Smooth muscle cell (in vitro differentiated cells): Measurements from ENCODE around the gene DNAJB2. TPM values are rescaled to one million over a fixed set of nuclear protein-coding genes. Genes with fewer than 3 reads are reported as not detected.
A peak's percentile ranks its signal among the peaks of the same experiment; 100 is the strongest.

ENCODE experiments used
- DNase-seq: peaks from one replicate; lab custom pipeline; 2025; ENCODE audit not compliant: unreplicated experiment; lab: John Stamatoyannopoulos, UW
- H2AFZ ChIP-seq: fragments of 200-600 bp; sonication (generic); 2 replicates; pipeline ENCODE4 v1.6.0; 2016; ENCODE audit warnings: antibody characterized with exemption, low read depth, mild to moderate bottlenecking
- H3F3A ChIP-seq: fragments of 200-600 bp; sonication (generic); 2 replicates; pipeline ENCODE4 v1.6.0; 2017; ENCODE audit warnings: antibody characterized with exemption, low read depth
- H3K27ac ChIP-seq: fragments of 200-600 bp; sonication (generic); 2 replicates; pipeline ENCODE4 v1.5.1; 2016; ENCODE audit warnings: low read depth, mild to moderate bottlenecking
- H3K27me3 ChIP-seq: fragments of 200-600 bp; sonication (generic); 2 replicates; pipeline ENCODE4 v1.6.1; 2016; ENCODE audit warnings: low read depth, mild to moderate bottlenecking
- H3K36me3 ChIP-seq: fragments of 200-600 bp; sonication (generic); 2 replicates; pipeline ENCODE4 v1.5.1; 2016; ENCODE audit warnings: low read depth
- H3K4me1 ChIP-seq: fragments of 200-600 bp; sonication (generic); 2 replicates; pipeline ENCODE4 v1.5.1; 2016; ENCODE audit warnings: low read depth
- H3K4me2 ChIP-seq: fragments of 200-600 bp; sonication (generic); 2 replicates; pipeline ENCODE4 v1.6.0; 2016; ENCODE audit warnings: mild to moderate bottlenecking
- H3K4me3 ChIP-seq: fragments of 200-600 bp; sonication (generic); 2 replicates; pipeline ENCODE4 v1.5.1; 2016; ENCODE audit warnings: mild to moderate bottlenecking
- H3K79me2 ChIP-seq: fragments of 200-600 bp; sonication (generic); 2 replicates; pipeline ENCODE4 v1.6.0; 2016; ENCODE audit warnings: low read depth, mild to moderate bottlenecking
- H3K9ac ChIP-seq: fragments of 200-600 bp; sonication (generic); 2 replicates; pipeline ENCODE4 v1.6.0; 2016; ENCODE audit warnings: low read depth
- H3K9me3 ChIP-seq: fragments of 200-600 bp; sonication (generic); replicated peaks from 2 replicates; pipeline ENCODE4 v1.5.1; 2016; ENCODE audit warnings: low read depth
- H4K20me1 ChIP-seq: fragments of 200-600 bp; sonication (generic); 2 replicates; pipeline ENCODE4 v1.6.0; 2016; ENCODE audit warnings: low read depth
- CTCF ChIP-seq: fragments of 200-600 bp; sonication (generic); IDR thresholded peaks from 2 replicates; pipeline ENCODE4 v1.5.1; 2017; ENCODE audit warnings: borderline replicate concordance, mild to moderate bottlenecking, antibody characterized with exemption; ENCODE audit not compliant: insufficient read depth, poor library complexity, severe bottlenecking
- WGBS: methylation state at CpG from one replicate; pipeline ENCODE4 v1.1.7; 2016; ENCODE audit warnings: low lambda C conversion rate; 5-methylcytosine and 5-hydroxymethylcytosine counted together
- polyA plus RNA-seq: library from polyadenylated mRNA; unstranded; fragments of >200 nt; fragmentation: Nextera tagmentation; extraction: Ambion mirVana; gene quantifications from 2 replicates; pipeline ENCODE4 v1.2.1, GENCODE V29; 2016
- total RNA-seq: library from RNA; depleted of rRNA; stranded (reverse); fragments of >200 nt; gene quantifications from 2 replicates; pipeline ENCODE4 v1.2.3, GENCODE V29; 2014

DNAJB2 gene
- total and polyA plus RNA-seq, 2 experiments from 2014 or later = 14.3 to 52.4 TPM

- WGBS = 45% methylated on average over 7 of the region's 7 CpGs
- no peak for DNase-seq
- Histone ChIP-seq H3K4me3 (no peak overlapping the region), H3K79me2 (peaks cover 13% of the 10 kb centered on the region), H4K20me1 (no peaks in the 10 kb centered on the region), H3K36me3 (no peaks in the 10 kb centered on the region), H3K27ac (peak overlapping the region; percentile 89), H3K27me3 (peaks cover 29% of the 10 kb centered on the region), H3F3A (peaks cover 12% of the 10 kb centered on the region), H3K9ac (no peak overlapping the region), H3K4me2 (peak overlapping the region; percentile 58), H2AFZ (no peak overlapping the region), H3K4me1 (peaks cover 22% of the 10 kb centered on the region), H3K9me3 (no peaks in the 10 kb centered on the region)
- TF ChIP-seq CTCF = no peak
These were observed 29.8 kb upstream of the DNAJB2 start for GRCh38 chr2:219249203-219249980.

GRCh38 chr2:219250049-219250781 lies 29.0 kb upstream of the DNAJB2 start:
- Histone ChIP-seq H3K4me2 (peak overlapping the region; percentile 58), H3K79me2 (peaks cover 13% of the 10 kb centered on the region), H2AFZ (no peak overlapping the region), H3K9me3 (no peaks in the 10 kb centered on the region), H3K27ac (peak overlapping the region; percentile 89), H3F3A (peaks cover 17% of the 10 kb centered on the region), H3K4me3 (no peak overlapping the region), H3K27me3 (peaks cover 37% of the 10 kb centered on the region), H3K4me1 (peaks cover 26% of the 10 kb centered on the region), H4K20me1 (no peaks in the 10 kb centered on the region), H3K9ac (no peak overlapping the region), H3K36me3 (no peaks in the 10 kb centered on the region)
- no peak for DNase-seq
- 92% methylated on average over 22 of the region's 22 CpGs for WGBS
- TF ChIP-seq CTCF = no peak

- no peak for TF ChIP-seq CTCF
- H3K4me1 ChIP-seq = peaks cover 20% of the 10 kb centered on the region
- H4K20me1 ChIP-seq = no peaks in the 10 kb centered on the region
- H3K27me3 ChIP-seq = peaks cover 51% of the 10 kb centered on the region
- H3K4me3 ChIP-seq = no peak overlapping the region
- no peaks in the 10 kb centered on the region for H3K36me3 ChIP-seq
- peaks cover 17% of the 10 kb centered on the region for H3F3A ChIP-seq
- H2AFZ ChIP-seq = no peak overlapping the region
- H3K79me2 ChIP-seq = peaks cover 1% of the 10 kb centered on the region
- H3K27ac ChIP-seq = no peak overlapping the region
- WGBS = 63% methylated on average over 6 of the region's 6 CpGs
- H3K9me3 ChIP-seq = no peaks in the 10 kb centered on the region
- H3K9ac ChIP-seq = no peak overlapping the region
- no peak for DNase-seq
- H3K4me2 ChIP-seq = peak overlapping the region; percentile 29
These were observed 27.5 kb upstream of the DNAJB2 start for GRCh38 chr2:219251656-219252055.
